ENCODE data around the gene KRTAP25-1.

Gene KRTAP25-1

DNA sequence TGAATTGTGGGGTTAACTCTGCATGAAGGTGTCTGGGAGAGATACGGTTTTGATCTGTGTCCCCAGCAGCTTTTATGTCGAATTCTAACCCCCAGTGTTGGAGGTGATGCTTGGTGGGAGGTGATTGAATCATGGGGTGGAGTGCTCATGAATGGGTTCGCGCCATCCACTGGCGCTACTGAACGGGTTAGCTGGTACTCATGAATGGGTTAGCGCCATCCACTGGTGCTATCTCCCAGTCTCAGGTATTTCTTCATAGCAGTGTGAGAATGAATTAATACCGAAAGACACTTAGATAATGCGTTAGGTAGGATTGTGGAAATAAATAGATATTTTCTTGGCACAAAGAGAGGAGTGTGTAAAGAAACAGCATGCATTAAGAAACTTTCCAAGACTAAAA, 40.5 kb downstream of the KRTAP25-1 start:
- no peak for DNase-seq

GRCh38 chr21:30245061-30245460, 44.3 kb downstream of the KRTAP25-1 start:
- no peak for DNase-seq

DNA sequence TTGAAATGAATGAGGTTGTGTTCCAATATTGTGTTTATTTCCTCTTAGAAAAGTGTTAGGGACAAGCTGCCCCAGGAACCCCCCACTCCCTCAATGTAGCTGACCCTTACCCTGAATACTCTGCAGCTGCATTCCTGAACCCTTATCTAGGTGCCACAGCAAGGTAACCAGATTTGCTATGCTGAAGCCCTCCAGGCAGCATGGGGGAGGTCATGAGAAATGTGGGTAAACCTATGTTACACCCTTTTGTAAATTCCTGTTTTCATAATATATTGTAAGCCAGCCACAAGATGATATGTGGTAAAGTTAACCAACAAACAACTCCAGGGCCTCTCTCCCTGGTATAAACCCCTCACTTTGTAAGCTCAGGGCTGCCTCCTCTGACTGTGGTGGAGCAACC, 45.6 kb downstream of the KRTAP25-1 start:
- DNase-seq: no peak

DNA sequence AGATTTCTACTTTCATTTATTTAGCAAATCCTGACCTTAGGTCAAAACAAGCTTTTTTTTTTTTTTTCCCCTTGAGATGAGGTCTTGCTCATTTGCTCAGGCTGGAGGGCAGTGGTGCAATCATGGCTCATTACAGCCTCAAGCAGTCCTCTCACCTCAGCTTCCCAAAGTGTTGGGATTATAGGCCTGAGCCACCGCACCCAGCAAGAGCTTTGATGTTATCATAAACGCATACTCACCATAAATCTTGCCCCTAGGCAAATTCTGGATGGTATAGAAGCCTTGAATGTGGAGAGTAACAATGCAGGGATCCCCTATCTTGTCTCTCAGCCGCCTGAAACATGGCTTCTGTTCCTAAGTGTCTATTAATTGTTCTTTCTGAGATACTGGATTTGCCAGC, 48.7 kb downstream of the KRTAP25-1 start:
- DNase-seq: no peak
